ENCODE results near the gene SPOCK1.

Gene SPOCK1

DNA sequence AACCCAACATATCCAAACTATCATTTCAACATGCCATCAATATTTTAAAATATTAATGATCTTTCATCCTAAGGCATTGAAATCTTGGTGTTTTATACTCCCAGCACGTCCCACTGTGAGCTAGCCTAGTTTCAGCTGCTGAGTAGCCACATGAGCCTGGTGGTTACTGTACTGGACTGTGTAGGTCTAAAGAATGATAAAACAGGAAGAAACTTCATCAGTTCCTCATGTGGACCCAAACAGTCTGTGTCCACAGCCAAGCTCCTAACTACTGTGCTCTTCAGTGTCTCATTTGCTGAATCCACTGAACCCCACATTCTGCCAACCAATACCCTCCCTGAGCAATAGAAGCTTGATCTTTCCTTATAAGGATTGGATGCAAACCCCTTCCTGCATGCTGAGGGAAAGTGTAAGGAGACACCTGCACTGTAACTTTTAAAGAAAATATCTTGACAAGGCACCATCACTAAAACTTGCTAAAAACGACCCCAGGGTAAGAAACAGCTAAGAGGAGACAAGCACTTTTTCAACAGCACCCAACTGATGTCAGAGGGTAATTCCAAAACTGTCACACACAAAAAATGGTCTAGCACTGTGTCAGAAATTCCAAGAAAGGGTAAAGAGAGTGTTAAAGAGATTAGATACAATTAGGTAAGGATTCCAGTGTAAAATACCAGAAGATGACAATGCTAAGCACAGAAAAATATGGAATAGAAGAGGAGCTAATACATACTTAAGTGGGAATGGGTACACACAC, 126.9 kb downstream of the SPOCK1 start:
- DNase-seq (ENCODE audit: low read depth), result no peak
- no peak overlapping the region for H3K4me3 ChIP-seq (ENCODE audit: low read depth, low read length)
- TF ChIP-seq, protein P1, sequence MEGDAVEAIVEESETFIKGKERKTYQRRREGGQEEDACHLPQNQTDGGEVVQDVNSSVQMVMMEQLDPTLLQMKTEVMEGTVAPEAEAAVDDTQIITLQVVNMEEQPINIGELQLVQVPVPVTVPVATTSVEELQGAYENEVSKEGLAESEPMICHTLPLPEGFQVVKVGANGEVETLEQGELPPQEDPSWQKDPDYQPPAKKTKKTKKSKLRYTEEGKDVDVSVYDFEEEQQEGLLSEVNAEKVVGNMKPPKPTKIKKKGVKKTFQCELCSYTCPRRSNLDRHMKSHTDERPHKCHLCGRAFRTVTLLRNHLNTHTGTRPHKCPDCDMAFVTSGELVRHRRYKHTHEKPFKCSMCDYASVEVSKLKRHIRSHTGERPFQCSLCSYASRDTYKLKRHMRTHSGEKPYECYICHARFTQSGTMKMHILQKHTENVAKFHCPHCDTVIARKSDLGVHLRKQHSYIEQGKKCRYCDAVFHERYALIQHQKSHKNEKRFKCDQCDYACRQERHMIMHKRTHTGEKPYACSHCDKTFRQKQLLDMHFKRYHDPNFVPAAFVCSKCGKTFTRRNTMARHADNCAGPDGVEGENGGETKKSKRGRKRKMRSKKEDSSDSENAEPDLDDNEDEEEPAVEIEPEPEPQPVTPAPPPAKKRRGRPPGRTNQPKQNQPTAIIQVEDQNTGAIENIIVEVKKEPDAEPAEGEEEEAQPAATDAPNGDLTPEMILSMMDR (IDR thresholded peaks at IDR 0.05; ENCODE audit: control insufficient read depth, extremely low read depth, insufficient read depth), result no peak

DNA sequence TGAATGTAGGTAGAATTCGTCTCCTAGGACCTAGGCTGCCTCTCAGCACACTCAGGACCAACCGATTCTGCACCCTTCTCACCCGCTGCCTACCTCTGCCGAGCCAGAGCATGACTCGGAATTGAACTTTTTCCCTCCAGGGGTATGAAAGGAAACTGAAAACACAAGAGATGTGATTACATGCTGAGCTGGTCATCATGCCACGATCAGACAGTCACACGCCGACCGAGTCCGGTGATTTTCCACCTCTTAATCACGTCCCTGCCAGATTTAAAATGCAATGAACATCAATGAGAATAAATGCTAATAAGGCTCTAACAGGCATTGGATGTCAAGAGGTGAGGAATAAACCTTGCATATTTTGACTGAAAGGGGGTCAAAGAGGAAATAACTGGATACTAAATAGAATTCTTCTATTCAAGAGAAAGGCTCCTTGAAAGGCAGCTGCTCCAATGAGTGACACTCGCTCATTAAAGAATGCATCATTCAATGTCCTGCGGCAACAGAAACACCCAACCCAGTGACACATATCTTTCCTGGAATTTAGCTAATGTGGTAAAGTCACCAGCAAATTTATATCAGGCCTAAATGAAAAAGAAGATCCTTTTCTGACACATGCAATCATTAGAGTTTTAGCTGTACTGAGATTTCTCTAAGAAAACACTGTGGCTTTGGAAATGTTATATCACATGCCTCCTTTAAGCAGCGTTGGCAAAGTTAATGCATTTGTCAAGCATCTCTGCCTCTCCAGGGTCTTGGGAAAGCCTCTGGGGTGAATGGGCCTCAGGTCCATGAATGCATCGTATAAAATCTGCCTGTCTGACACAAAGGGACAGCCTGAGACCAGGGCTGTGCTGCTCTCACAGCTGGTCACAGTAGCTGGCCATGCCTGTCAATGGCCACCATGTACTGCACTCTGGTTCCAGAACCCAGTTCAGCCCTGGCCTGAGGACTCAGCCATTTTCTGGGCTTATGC, 128.7 kb downstream of the SPOCK1 start:
- H3K4me3 ChIP-seq (ENCODE audit: low read depth, low read length), result no peak overlapping the region
- TF ChIP-seq, protein P1 (IDR thresholded peaks at IDR 0.05; ENCODE audit: control insufficient read depth, extremely low read depth, insufficient read depth), result no peak
- no peak for DNase-seq (ENCODE audit: low read depth)

DNA sequence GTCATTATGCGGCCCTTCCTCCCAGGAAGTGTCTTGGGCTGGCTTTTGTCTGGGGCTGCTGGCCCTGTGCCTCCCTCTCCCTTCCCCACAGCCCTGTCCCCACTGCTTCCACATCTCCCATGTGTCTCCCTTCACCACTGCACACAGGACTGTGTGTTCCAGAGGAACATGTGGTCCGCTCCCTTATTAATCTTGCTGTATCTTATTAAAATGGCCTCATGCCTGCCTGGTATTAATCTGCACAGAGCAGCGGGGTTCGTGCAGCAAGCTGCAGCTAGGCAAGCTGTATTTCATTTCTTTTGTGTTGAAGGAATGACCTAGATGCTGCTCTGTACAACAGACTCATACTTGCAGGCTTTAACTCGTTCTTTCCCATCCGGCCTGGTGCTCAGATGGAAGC, 130.5 kb downstream of the SPOCK1 start:
- DNase-seq (ENCODE audit: low read depth), result no peak
- H3K4me3 ChIP-seq (ENCODE audit: low read depth, low read length), result no peak overlapping the region
- TF ChIP-seq, protein P1 (IDR thresholded peaks at IDR 0.05; ENCODE audit: control insufficient read depth, extremely low read depth, insufficient read depth), result no peak

DNA sequence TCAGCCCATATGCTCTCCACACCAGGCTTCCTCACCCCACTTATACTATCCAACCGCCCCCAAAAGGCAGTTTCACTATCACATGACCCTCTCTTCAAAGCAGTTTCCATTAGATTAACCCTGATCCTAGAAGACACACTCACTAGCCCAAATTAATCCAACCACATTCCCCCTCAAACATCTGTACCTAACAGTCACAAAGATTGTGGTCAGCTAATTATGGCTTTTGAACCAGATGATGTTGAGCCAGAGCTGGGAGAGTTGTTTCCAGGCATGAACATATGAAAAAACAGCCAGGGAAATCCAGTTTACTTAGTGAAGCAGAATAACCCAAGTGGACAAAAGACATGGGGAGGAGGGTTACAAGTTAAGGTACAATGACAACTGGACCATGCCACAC, 131.2 kb downstream of the SPOCK1 start:
- TF ChIP-seq, protein P1 (IDR thresholded peaks at IDR 0.05; ENCODE audit: control insufficient read depth, extremely low read depth, insufficient read depth), result no peak
- H3K4me3 ChIP-seq (ENCODE audit: low read depth, low read length), result no peak overlapping the region
- DNase-seq (ENCODE audit: low read depth), result no peak

DNA sequence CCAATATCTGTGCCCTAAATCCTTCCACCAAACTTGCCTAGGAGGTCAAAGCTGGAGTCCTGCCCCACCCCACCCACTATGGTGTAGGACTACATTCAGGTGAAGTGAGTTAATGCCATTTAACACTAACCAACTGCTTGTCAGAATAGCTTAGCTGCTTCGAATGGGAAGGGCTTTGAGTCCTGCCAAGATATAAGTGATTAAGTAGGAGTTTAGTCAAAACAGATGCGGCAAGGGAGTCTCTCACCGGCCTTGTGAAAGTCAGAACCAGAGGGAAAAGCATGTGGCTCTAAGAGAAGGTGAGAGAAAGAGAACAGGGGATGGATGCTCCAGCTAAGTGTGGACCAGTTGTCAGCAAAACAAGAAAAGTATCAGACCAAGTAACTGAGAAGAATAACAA, 132.6 kb downstream of the SPOCK1 start:
- TF ChIP-seq, protein P1 (IDR thresholded peaks at IDR 0.05; ENCODE audit: control insufficient read depth, extremely low read depth, insufficient read depth), result no peak
- H3K4me3 ChIP-seq (ENCODE audit: low read depth, low read length), result no peak overlapping the region
- DNase-seq (ENCODE audit: low read depth), result no peak

DNA sequence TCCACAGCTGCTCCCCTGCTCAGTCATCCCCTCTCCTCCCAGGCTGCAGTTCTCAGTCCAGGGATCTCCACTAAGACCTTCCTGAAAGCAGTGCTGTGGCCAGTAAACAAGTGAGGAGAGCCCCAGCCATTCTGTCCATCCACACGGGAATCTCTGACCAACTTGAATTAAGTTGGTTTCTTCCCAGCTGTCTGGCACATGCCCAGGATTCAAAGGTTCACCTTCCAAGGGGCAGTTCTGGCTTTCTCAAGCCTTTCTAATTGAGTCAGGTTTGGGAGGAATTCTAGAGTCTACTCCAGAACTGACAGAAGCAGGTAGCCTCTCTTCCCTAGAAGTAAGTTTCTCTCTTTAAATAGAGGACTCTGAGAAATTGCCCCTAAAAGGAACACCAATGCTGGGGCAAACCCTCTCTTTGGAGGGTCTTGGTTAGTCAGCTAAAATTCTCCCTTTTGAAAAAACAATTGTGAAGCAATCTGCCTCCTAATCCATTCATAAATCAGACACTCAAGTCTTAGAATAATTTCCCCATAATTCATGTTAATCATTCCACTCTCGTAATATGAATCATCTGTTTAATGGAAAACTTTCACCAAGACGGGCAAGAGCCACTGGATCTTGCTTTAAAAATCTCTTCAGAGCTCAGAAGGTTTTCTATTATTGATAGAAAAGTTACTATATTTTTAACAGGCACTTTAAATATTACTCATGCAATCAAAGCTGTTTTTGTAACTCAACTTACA, 133.8 kb downstream of the SPOCK1 start:
- DNase-seq (ENCODE audit: low read depth), result no peak
- H3K4me3 ChIP-seq (ENCODE audit: low read depth, low read length), result no peak overlapping the region
- TF ChIP-seq, protein P1 (IDR thresholded peaks at IDR 0.05; ENCODE audit: control insufficient read depth, extremely low read depth, insufficient read depth), result no peak
